ENCODE results near the gene CATSPERB.

CATSPERB gene

GRCh38 chr14:91533623-91534022 lies 198.3 kb downstream of the CATSPERB start:
- no peaks in the 10 kb centered on the region for H3K36me3 ChIP-seq (ENCODE audit: insufficient read depth, low read length)
- peaks cover 4% of the 10 kb centered on the region for H3K9me3 ChIP-seq (ENCODE audit: insufficient read depth, low read length, severe bottlenecking)
- ATAC-seq (ENCODE audit: insufficient read depth, low read depth) (no peak), DNase-seq (no peak)
- H2AFZ ChIP-seq (ENCODE audit: low read depth, low read length), result no peak overlapping the region
- no peaks in the 10 kb centered on the region for H4K20me1 ChIP-seq (ENCODE audit: insufficient read depth, low read length)
- H3K27me3 ChIP-seq (ENCODE audit: insufficient read depth, low read length, poor library complexity), result no peaks in the 10 kb centered on the region
- no peak overlapping the region for H3K4me2 ChIP-seq (ENCODE audit: insufficient read depth, low read length)
- no peaks in the 10 kb centered on the region for H3K79me2 ChIP-seq (ENCODE audit: insufficient read depth, low read length)
- H3K4me3 ChIP-seq (ENCODE audit: low read depth in 1 of 2, low read length in 2 of 2), result no peak overlapping the region
- no peak overlapping the region for H3K9ac ChIP-seq (ENCODE audit: low read depth, low read length)
- no peaks in the 10 kb centered on the region for H3K4me1 ChIP-seq (ENCODE audit: insufficient read depth, low read length)
- no peak for TF ChIP-seq CTCF (IDR thresholded peaks at IDR 0.05; ENCODE audit: borderline replicate concordance, extremely low read depth, low read length, poor library complexity, severe bottlenecking)
- TF ChIP-seq EZH2 (IDR thresholded peaks at IDR 0.05; ENCODE audit: borderline replicate concordance, low read depth, low read length, severe bottlenecking), result no peak
- no peak overlapping the region for H3K27ac ChIP-seq (ENCODE audit: low read length)
